ENCODE results near the gene PHF3. TPM values are rescaled to one million over a fixed set of nuclear protein-coding genes. Genes with fewer than 3 reads are reported as not detected.
"Not testable (repeated sequence)": the region's sequence is repeated elsewhere in the genome, so short reads cannot be mapped to it uniquely, and the experiment has no call there.

The PHF3 gene
- polyA plus RNA-seq, 1 experiment = 26.6 TPM

DNA sequence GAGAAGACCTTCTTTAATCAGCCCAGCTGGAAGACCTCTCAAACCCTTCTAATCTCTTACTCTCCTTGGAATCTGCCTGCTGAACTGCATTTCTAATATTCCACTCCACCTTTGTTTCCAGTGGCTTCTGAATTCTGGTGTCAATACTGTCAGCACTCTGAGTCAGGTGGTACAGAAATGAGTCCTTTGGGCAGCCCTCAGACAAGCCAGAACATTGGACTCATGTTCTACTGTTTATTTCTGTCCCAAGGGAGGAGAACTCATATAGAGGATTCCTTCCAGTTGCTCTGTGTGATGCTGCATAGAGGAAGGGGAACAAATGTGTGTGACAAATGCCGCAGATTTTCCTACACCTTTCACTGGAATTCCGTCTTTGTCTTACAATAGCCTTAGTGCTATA is 114.8 kb downstream of the PHF3 start:
- Histone ChIP-seq H3K9me3 (ENCODE audit: control insufficient read depth, insufficient read depth, low read length) (no peaks in the 10 kb centered on the region), H3K27me3 (ENCODE audit: control insufficient read depth, insufficient read depth, low read length) (no peaks in the 10 kb centered on the region), H3K27ac (ENCODE audit: low read depth, low read length) (no peak overlapping the region), H3K4me3 (ENCODE audit: low read depth, low read length) (no peak overlapping the region)
- CTCF ChIA-PET = interaction anchor here (0.5 to 1.6 kb wide), 2 partner anchors 14 to 402 kb away, joined by 5 to 6 read pairs; no protein-coding TSS in a partner anchor
- POLR2A ChIA-PET = no interaction called here
- no peak for DNase-seq (ENCODE audit: low read depth, low spot score)
- TF ChIP-seq, protein P1, sequence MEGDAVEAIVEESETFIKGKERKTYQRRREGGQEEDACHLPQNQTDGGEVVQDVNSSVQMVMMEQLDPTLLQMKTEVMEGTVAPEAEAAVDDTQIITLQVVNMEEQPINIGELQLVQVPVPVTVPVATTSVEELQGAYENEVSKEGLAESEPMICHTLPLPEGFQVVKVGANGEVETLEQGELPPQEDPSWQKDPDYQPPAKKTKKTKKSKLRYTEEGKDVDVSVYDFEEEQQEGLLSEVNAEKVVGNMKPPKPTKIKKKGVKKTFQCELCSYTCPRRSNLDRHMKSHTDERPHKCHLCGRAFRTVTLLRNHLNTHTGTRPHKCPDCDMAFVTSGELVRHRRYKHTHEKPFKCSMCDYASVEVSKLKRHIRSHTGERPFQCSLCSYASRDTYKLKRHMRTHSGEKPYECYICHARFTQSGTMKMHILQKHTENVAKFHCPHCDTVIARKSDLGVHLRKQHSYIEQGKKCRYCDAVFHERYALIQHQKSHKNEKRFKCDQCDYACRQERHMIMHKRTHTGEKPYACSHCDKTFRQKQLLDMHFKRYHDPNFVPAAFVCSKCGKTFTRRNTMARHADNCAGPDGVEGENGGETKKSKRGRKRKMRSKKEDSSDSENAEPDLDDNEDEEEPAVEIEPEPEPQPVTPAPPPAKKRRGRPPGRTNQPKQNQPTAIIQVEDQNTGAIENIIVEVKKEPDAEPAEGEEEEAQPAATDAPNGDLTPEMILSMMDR (IDR thresholded peaks at IDR 0.05; ENCODE audit: low read depth, low read length) = no peak

DNA sequence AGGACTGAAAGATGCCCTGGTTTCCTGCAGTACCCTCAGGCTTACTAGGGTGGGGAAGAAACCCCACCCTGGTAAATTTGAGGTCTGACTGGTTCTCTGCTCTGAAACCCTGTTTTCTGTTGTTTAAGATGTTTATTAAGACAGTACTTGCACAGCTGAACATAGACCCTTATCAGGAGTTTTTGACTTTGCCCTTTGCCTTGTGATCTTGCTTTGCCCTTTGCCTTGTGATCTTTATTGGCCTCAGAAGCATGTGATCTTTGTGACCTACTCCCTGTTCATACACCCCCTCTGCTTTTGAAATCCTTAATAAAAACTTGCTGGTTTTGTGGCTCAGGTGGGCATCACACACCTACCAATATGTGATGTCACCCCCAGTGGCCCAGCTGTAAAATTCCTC is 121.7 kb downstream of the PHF3 start:
- H3K27ac ChIP-seq (ENCODE audit: low read depth, low read length); CTCF ChIA-PET; H3K4me3 ChIP-seq (ENCODE audit: low read depth, low read length); H3K27me3 ChIP-seq (ENCODE audit: control insufficient read depth, insufficient read depth, low read length); DNase-seq (ENCODE audit: low read depth, low spot score); H3K9me3 ChIP-seq (ENCODE audit: control insufficient read depth, insufficient read depth, low read length); POLR2A ChIA-PET: not testable (repeated sequence)

DNA sequence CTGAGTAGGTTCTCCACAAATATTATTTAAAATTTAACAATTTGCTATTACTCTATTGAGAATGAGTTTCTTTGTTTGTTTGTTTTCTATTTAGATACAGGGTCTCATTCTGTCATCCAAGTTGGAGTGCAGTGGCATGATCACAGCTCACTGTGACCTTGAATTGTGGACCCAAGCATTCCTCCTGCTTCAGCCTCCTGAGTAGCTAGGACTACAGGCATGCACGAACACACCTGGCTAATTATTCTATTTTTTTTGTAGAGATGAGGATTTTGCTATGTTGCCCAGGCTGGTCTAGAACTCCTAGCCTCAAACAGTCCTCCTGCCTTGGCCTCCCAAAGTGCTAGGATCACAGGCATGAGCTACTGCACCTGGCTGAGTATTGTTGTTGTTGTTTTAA is 122.2 kb downstream of the PHF3 start:
- no peak overlapping the region for H3K27ac ChIP-seq (ENCODE audit: low read depth, low read length)
- H3K9me3 ChIP-seq (ENCODE audit: control insufficient read depth, insufficient read depth, low read length) = peaks cover 3% of the 10 kb centered on the region; the same call in 1 of the 2 replicates
- DNase-seq (ENCODE audit: low read depth, low spot score) = no peak
- ChIA-PET CTCF (interaction anchor here (1.0 kb wide), 1 partner anchor 159 kb away, joined by 3 read pairs; no protein-coding TSS in a partner anchor), POLR2A (no interaction called here)
- no peaks in the 10 kb centered on the region for H3K27me3 ChIP-seq (ENCODE audit: control insufficient read depth, insufficient read depth, low read length)
- TF ChIP-seq, protein P1 (IDR thresholded peaks at IDR 0.05; ENCODE audit: low read depth, low read length) = no peak
- H3K4me3 ChIP-seq (ENCODE audit: low read depth, low read length) = no peak overlapping the region

DNA sequence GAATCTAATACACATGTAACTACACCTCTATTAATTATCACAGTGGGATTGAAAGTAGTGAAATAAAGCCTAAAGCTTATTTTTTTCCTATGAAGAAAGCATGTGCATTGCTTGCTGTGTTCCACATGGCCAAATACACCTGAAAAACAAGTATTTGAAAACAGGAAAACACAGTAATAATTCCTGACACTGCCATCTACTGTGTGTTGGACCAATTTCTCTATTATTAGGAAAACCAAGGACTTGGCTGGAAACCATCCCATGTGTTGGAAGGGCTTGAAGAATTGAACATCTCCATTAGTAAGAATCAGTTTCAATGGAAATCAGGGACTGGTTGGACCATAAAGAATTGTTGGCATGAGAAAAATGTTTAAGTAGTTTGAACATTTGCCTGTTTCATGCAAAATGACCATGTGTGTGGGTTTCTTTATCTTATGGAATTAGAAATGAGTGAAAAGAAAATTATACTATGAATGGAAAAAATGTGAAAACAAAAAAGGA is 124.1 kb downstream of the PHF3 start:
- no peak overlapping the region for H3K4me3 ChIP-seq (ENCODE audit: low read depth, low read length)
- DNase-seq (ENCODE audit: low read depth, low spot score) = no peak
- CTCF ChIA-PET = interaction anchor here (1.0 to 7.1 kb wide), 3 partner anchors 162 to 452 kb away, joined by 3 to 150 read pairs (median 5); no protein-coding TSS in a partner anchor
- POLR2A ChIA-PET = no interaction called here
- H3K9me3 ChIP-seq (ENCODE audit: control insufficient read depth, insufficient read depth, low read length) = peaks cover 3% of the 10 kb centered on the region; the same call in 1 of the 2 replicates
- TF ChIP-seq, protein P1 (IDR thresholded peaks at IDR 0.05; ENCODE audit: low read depth, low read length) = no peak
- H3K27ac ChIP-seq (ENCODE audit: low read depth, low read length) = no peak overlapping the region
- no peaks in the 10 kb centered on the region for H3K27me3 ChIP-seq (ENCODE audit: control insufficient read depth, insufficient read depth, low read length)

DNA sequence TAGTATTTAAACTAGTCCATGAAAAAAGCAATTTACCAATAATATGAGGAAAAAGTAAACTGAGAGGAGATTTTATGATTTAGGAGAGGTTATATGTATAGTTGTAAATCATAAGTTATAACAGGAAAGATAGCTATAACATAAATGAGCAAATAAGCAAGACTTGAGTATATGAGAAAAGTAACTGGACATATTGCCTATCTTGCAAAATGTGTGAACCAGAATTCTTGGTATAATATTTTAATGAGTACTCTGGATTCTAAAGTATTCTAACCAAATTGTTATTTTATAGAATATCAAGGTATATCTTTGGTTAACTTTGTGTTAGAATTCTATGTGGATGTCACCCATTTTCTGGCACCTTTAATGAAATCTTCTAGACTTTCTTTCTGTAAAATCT is 124.6 kb downstream of the PHF3 start:
- Histone ChIP-seq H3K27me3 (ENCODE audit: control insufficient read depth, insufficient read depth, low read length) (no peaks in the 10 kb centered on the region), H3K9me3 (ENCODE audit: control insufficient read depth, insufficient read depth, low read length) (peaks cover 3% of the 10 kb centered on the region; the same call in 1 of the 2 replicates), H3K27ac (ENCODE audit: low read depth, low read length) (no peak overlapping the region), H3K4me3 (ENCODE audit: low read depth, low read length) (no peak overlapping the region)
- DNase-seq (ENCODE audit: low read depth, low spot score) = no peak
- CTCF ChIA-PET = interaction anchor here (0.7 to 7.1 kb wide), 4 partner anchors 29 to 453 kb away, joined by 3 to 150 read pairs (median 4); no protein-coding TSS in a partner anchor
- POLR2A ChIA-PET = no interaction called here
- TF ChIP-seq, protein P1 (IDR thresholded peaks at IDR 0.05; ENCODE audit: low read depth, low read length) = no peak
